Neural crest cell (in vitro differentiated cells): ENCODE measurements around the gene DDA1. TPM values are rescaled to one million over a fixed set of nuclear protein-coding genes. Genes with fewer than 3 reads are reported as not detected.

Source experiments
- DNase-seq: peaks from one replicate; pipeline ENCODE4 v3.0.0; 2021; ENCODE audit warnings: low read depth, mixed read lengths, low spot score
- H3K27ac Mint-ChIP-seq: one replicate; pipeline ENCODE4 v1.8.0; 2021; ENCODE audit warnings: mild to moderate bottlenecking, mixed read lengths; ENCODE audit not compliant: unreplicated experiment
- H3K27me3 Mint-ChIP-seq: 2 replicates; pipeline ENCODE4 v1.8.0; 2021; ENCODE audit warnings: low read depth, mild to moderate bottlenecking, mixed read lengths
- H3K36me3 Mint-ChIP-seq: 2 replicates; pipeline ENCODE4 v1.8.0; 2021; ENCODE audit warnings: low read depth, mild to moderate bottlenecking, mixed read lengths
- H3K4me1 Mint-ChIP-seq: 2 replicates; pipeline ENCODE4 v1.8.0; 2021; ENCODE audit warnings: mixed read lengths
- H3K4me3 Mint-ChIP-seq: one replicate; pipeline ENCODE4 v1.8.0; 2021; ENCODE audit warnings: mild to moderate bottlenecking, mixed read lengths
- H3K9me3 Mint-ChIP-seq: 2 replicates; pipeline ENCODE4 v1.8.0; 2021; ENCODE audit warnings: mixed read lengths
- CTCF ChIP-seq: fragments of 200-600 bp; sonication (generic); conservative IDR thresholded peaks from 2 replicates; pipeline ENCODE4 v1.5.0; 2021; ENCODE audit warnings: antibody characterized with exemption, mild to moderate bottlenecking
- total RNA-seq: library from RNA; stranded (reverse); gene quantifications from 2 replicates; pipeline ENCODE4 v1.2.1, GENCODE V29; 2021

The DDA1 gene
- total RNA-seq, 1 donor from 2014 or later: 44.9 TPM

- no peaks in the 10 kb centered on the region for H3K27me3 Mint-ChIP-seq
- TF ChIP-seq CTCF: no peak
- H3K9me3 Mint-ChIP-seq: no peaks in the 10 kb centered on the region
- peaks cover 11% of the 10 kb centered on the region for H3K4me1 Mint-ChIP-seq
- peak overlapping the region; percentile 44 for H3K4me3 Mint-ChIP-seq
- DNase-seq: no peak
- H3K27ac Mint-ChIP-seq: no peak overlapping the region
- H3K36me3 Mint-ChIP-seq: no peaks in the 10 kb centered on the region
These were observed 32.5 kb downstream of the DDA1 start for GRCh38 chr19:17341845-17342244.

GRCh38 chr19:17346109-17346671, 36.8 kb downstream of the DDA1 start:
- Mint-ChIP-seq H3K9me3 (no peaks in the 10 kb centered on the region), H3K36me3 (no peaks in the 10 kb centered on the region), H3K4me1 (peaks cover 20% of the 10 kb centered on the region), H3K4me3 (peak overlapping the region; percentile 69), H3K27ac (no peak overlapping the region), H3K27me3 (no peaks in the 10 kb centered on the region)
- peak; percentile 90 for DNase-seq
- TF ChIP-seq CTCF: peak; percentile 97

GRCh38 chr19:17347361-17347760, 38.0 kb downstream of the DDA1 start:
- Mint-ChIP-seq H3K27me3 (no peaks in the 10 kb centered on the region), H3K27ac (no peak overlapping the region), H3K4me3 (no peak overlapping the region), H3K4me1 (peaks cover 20% of the 10 kb centered on the region), H3K36me3 (no peaks in the 10 kb centered on the region), H3K9me3 (no peaks in the 10 kb centered on the region)
- no peak for DNase-seq
- no peak for TF ChIP-seq CTCF

GRCh38 chr19:17347877-17348276, 38.5 kb downstream of the DDA1 start:
- Mint-ChIP-seq H3K27ac (peak overlapping the region; percentile 52), H3K9me3 (no peaks in the 10 kb centered on the region), H3K36me3 (no peaks in the 10 kb centered on the region), H3K4me3 (no peak overlapping the region), H3K4me1 (peaks cover 23% of the 10 kb centered on the region), H3K27me3 (no peaks in the 10 kb centered on the region)
- DNase-seq: no peak
- no peak for TF ChIP-seq CTCF

- Mint-ChIP-seq H3K27ac (peak overlapping the region; percentile 91), H3K9me3 (no peaks in the 10 kb centered on the region), H3K4me3 (peak overlapping the region; percentile 68), H3K4me1 (peaks cover 23% of the 10 kb centered on the region), H3K27me3 (no peaks in the 10 kb centered on the region), H3K36me3 (no peaks in the 10 kb centered on the region)
- DNase-seq: no peak
- TF ChIP-seq CTCF: no peak
These were observed 39.3 kb downstream of the DDA1 start for GRCh38 chr19:17348700-17349099.
